Measurements from ENCODE around the gene CBFA2T3. TPM values are rescaled to one million over a fixed set of nuclear protein-coding genes. Genes with fewer than 3 reads are reported as not detected.

The CBFA2T3 gene
- total RNA-seq, 1 experiment from 2014 or later = 2.9 TPM

GRCh38 chr16:88917915-88918627 is 58.9 kb downstream of the CBFA2T3 start:
- Histone ChIP-seq H3K27ac (ENCODE audit: insufficient read length, low read depth, low read length) (no peak overlapping the region), H2BK20ac (ENCODE audit: low read depth, low read length, poor library complexity, severe bottlenecking) (no peak overlapping the region), H3K23ac (ENCODE audit: insufficient read length, low read depth, low read length) (no peak overlapping the region), H2AFZ (ENCODE audit: low read length) (no peak overlapping the region), H3K9ac (ENCODE audit: extremely low read depth, insufficient read length, low read length) (no peak overlapping the region), H2BK120ac (ENCODE audit: low read depth, low read length, poor library complexity, severe bottlenecking) (no peak overlapping the region), H3K23me2 (ENCODE audit: insufficient read length, low read depth, low read length, poor library complexity, severe bottlenecking) (no peaks in the 10 kb centered on the region), H3K14ac (ENCODE audit: insufficient read depth, low read length) (no peak overlapping the region; the same call in 1 of the 2 replicates), H2BK5ac (ENCODE audit: insufficient read length, low read length) (no peak overlapping the region), H3K18ac (ENCODE audit: insufficient read length, low read depth, low read length) (no peak overlapping the region), H4K5ac (ENCODE audit: insufficient read length, low read depth, low read length) (no peak overlapping the region), H3T11ph (ENCODE audit: low read length) (no peak overlapping the region), H3K4ac (ENCODE audit: low read depth, low read length) (no peak overlapping the region), H2BK12ac (ENCODE audit: insufficient read length, low read depth, low read length) (no peak overlapping the region), H3K4me1 (ENCODE audit: insufficient read depth, low read length) (no peaks in the 10 kb centered on the region), H3K27me3 (ENCODE audit: insufficient read depth, low read length) (no peaks in the 10 kb centered on the region), H3K79me1 (ENCODE audit: insufficient read depth, low read depth, low read length, poor library complexity, severe bottlenecking) (no peaks in the 10 kb centered on the region), H3K9me3 (ENCODE audit: control insufficient read depth, low read depth, low read length) (no peaks in the 10 kb centered on the region), H4K8ac (replicated peaks; ENCODE audit: insufficient read length, low read depth, low read length) (no peak overlapping the region), H3K4me2 (ENCODE audit: insufficient read depth, insufficient read length, low read length) (no peak overlapping the region), H4K20me1 (ENCODE audit: control insufficient read depth, insufficient read depth, insufficient read length) (no peaks in the 10 kb centered on the region), H2AK5ac (ENCODE audit: insufficient read length, low read length) (no peak overlapping the region), H2BK15ac (ENCODE audit: low read depth, low read length) (no peak overlapping the region), H4K91ac (ENCODE audit: insufficient read length, low read depth, low read length) (no peak overlapping the region), H3K79me2 (ENCODE audit: insufficient read depth, low read length) (no peaks in the 10 kb centered on the region), H3K56ac (ENCODE audit: insufficient read length, low read depth, low read length) (no peak overlapping the region)
- no peaks in the 10 kb centered on the region; the same call in 1 of the 2 replicates for H3K27me3 Mint-ChIP-seq (ENCODE audit: low read depth)
- no peak for DNase-seq
- H3K36me3 Mint-ChIP-seq (ENCODE audit: insufficient read depth in 1 of 3, low read depth in 3 of 3) = no peaks in the 10 kb centered on the region
- H3K4me1 Mint-ChIP-seq = peaks cover 15 to 16% of the 10 kb centered on the region in 2 experiments
- H3K4me3 Mint-ChIP-seq = no peak overlapping the region
- no CpG with 5 or more reads among the region's 19 CpGs for WGBS (ENCODE audit: extremely low coverage, insufficient read length, low lambda C conversion rate)
- peaks cover 0 to 8% of the 10 kb centered on the region in 2 experiments; a peak in 1 of 5 replicates for H3K9me3 Mint-ChIP-seq
- no peak for TF ChIP-seq CTCF (conservative IDR thresholded peaks at IDR 0.05)
- H3K27ac Mint-ChIP-seq = peak overlapping the region in 2 of 3 experiments; percentile 4 to 31; a peak in 3 of 7 replicates

Data from H9 (cell line).